Activated CD4-positive, alpha-beta memory T cell treated with anti-CD3 and anti-CD28 coated beads, Interleukin-2, amount 10 ng/mL, durations not matched to agents 7 days and 5 days (primary cell): Measurements from ENCODE around the gene NKAIN2. TPM values are rescaled to one million over a fixed set of nuclear protein-coding genes. Genes with fewer than 3 reads are reported as not detected.
"Not testable (repeated sequence)": the region's sequence is repeated elsewhere in the genome, so short reads cannot be mapped to it uniquely, and the experiment has no call there.

Experiments
- CTCF ChIA-PET: fragments of 350-600 bp; sonication (Branson Sonifier 250); formaldehyde crosslinking; loops from one replicate; lab custom pipeline; 2021; ENCODE audit warnings: antibody characterized with exemption, inconsistent platforms; lab: Charles Lee
- POLR2A ChIA-PET: fragments of 350-600 bp; sonication (Branson Sonifier 250); formaldehyde crosslinking; loops from one replicate; lab custom pipeline; 2021; ENCODE audit warnings: antibody characterized with exemption; lab: Charles Lee
- DNase-seq: peaks from one replicate; pipeline ENCODE4 v3.0.0-alpha.2; 2020
- H3K27ac Mint-ChIP-seq: one replicate; pipeline ENCODE4 v1.8.0; 2021; ENCODE audit warnings: mild to moderate bottlenecking, mixed read lengths
- H3K27me3 Mint-ChIP-seq: one replicate; pipeline ENCODE4 v1.8.0; 2021; ENCODE audit warnings: mixed read lengths
- H3K36me3 Mint-ChIP-seq: one replicate; pipeline ENCODE4 v1.8.0; 2021; ENCODE audit warnings: low read depth, mixed read lengths
- H3K4me1 Mint-ChIP-seq: one replicate; pipeline ENCODE4 v1.8.0; 2021; ENCODE audit warnings: mixed read lengths
- H3K4me3 Mint-ChIP-seq: one replicate; pipeline ENCODE4 v1.8.0; 2021; ENCODE audit warnings: mild to moderate bottlenecking, mixed read lengths
- H3K9me3 Mint-ChIP-seq: one replicate; pipeline ENCODE4 v1.8.0; 2021; ENCODE audit warnings: mixed read lengths
- total RNA-seq, 2 experiments: library from RNA; stranded (reverse); gene quantifications; one replicate each; pipeline ENCODE4 v1.2.3, GENCODE V29; 2021

Gene NKAIN2
- total RNA-seq, 2 experiments from 2014 or later = not detected

- Mint-ChIP-seq H3K27me3 (no peaks in the 10 kb centered on the region), H3K36me3 (no peaks in the 10 kb centered on the region), H3K4me1 (no peaks in the 10 kb centered on the region), H3K27ac (no peak overlapping the region), H3K4me3 (no peak overlapping the region), H3K9me3 (peaks cover 2% of the 10 kb centered on the region)
- POLR2A ChIA-PET = no interaction called here
- CTCF ChIA-PET = no interaction called here
- DNase-seq = no peak
Observed at GRCh38 chr6:124008000-124008987, 204.6 kb downstream of the NKAIN2 start.

GRCh38 chr6:124008988-124009765 lies 205.5 kb downstream of the NKAIN2 start:
- Mint-ChIP-seq H3K27me3 (no peaks in the 10 kb centered on the region), H3K27ac (no peak overlapping the region), H3K4me1 (no peaks in the 10 kb centered on the region), H3K36me3 (no peaks in the 10 kb centered on the region), H3K4me3 (no peak overlapping the region), H3K9me3 (peaks cover 2% of the 10 kb centered on the region)
- no peak for DNase-seq
- CTCF ChIA-PET = no interaction called here
- POLR2A ChIA-PET = no interaction called here

GRCh38 chr6:124010574-124010973 lies 206.9 kb downstream of the NKAIN2 start:
- POLR2A ChIA-PET = no interaction called here
- no peaks in the 10 kb centered on the region for H3K27me3 Mint-ChIP-seq
- no peak overlapping the region for H3K27ac Mint-ChIP-seq

GRCh38 chr6:124011180-124011579 lies 207.5 kb downstream of the NKAIN2 start:
- Mint-ChIP-seq H3K9me3 (peaks cover 2% of the 10 kb centered on the region), H3K27me3 (no peaks in the 10 kb centered on the region), H3K4me3 (no peak overlapping the region), H3K36me3 (no peaks in the 10 kb centered on the region), H3K4me1 (no peaks in the 10 kb centered on the region), H3K27ac (no peak overlapping the region)
- CTCF ChIA-PET = no interaction called here
- no peak for DNase-seq
- POLR2A ChIA-PET = no interaction called here

More at GRCh38 chr6:124010574-124010973, 206.9 kb downstream of the NKAIN2 start:
- H3K4me1 Mint-ChIP-seq = no peaks in the 10 kb centered on the region
- peaks cover 2% of the 10 kb centered on the region for H3K9me3 Mint-ChIP-seq
- CTCF ChIA-PET = no interaction called here
- H3K36me3 Mint-ChIP-seq = no peaks in the 10 kb centered on the region
- no peak for DNase-seq
- H3K4me3 Mint-ChIP-seq = no peak overlapping the region

- POLR2A ChIA-PET, H3K36me3 Mint-ChIP-seq, H3K9me3 Mint-ChIP-seq, H3K27me3 Mint-ChIP-seq, H3K27ac Mint-ChIP-seq, DNase-seq, CTCF ChIA-PET, H3K4me1 Mint-ChIP-seq, H3K4me3 Mint-ChIP-seq: not testable (repeated sequence)
Observed at GRCh38 chr6:124022051-124022450, 218.4 kb downstream of the NKAIN2 start.

GRCh38 chr6:124022641-124023040 lies 219.0 kb downstream of the NKAIN2 start:
- Mint-ChIP-seq H3K27me3 (no peaks in the 10 kb centered on the region), H3K27ac (no peak overlapping the region), H3K36me3 (no peaks in the 10 kb centered on the region), H3K4me3 (no peak overlapping the region), H3K4me1 (no peaks in the 10 kb centered on the region), H3K9me3 (no peaks in the 10 kb centered on the region)
- POLR2A ChIA-PET = no interaction called here
- CTCF ChIA-PET = no interaction called here
- no peak for DNase-seq

- no peak overlapping the region for H3K27ac Mint-ChIP-seq
- H3K9me3 Mint-ChIP-seq = no peaks in the 10 kb centered on the region
- POLR2A ChIA-PET = no interaction called here
- H3K27me3 Mint-ChIP-seq = no peaks in the 10 kb centered on the region
- H3K4me3 Mint-ChIP-seq = no peak overlapping the region
- CTCF ChIA-PET = no interaction called here
- DNase-seq = no peak
- no peaks in the 10 kb centered on the region for H3K36me3 Mint-ChIP-seq
- no peaks in the 10 kb centered on the region for H3K4me1 Mint-ChIP-seq
Observed at GRCh38 chr6:124026694-124027093, 223.0 kb downstream of the NKAIN2 start.

- ChIA-PET POLR2A (no interaction called here), CTCF (no interaction called here)
- DNase-seq = no peak
Observed at GRCh38 chr6:124027392-124027791, 223.7 kb downstream of the NKAIN2 start.

GRCh38 chr6:124028117-124028516 lies 224.5 kb downstream of the NKAIN2 start:
- ChIA-PET POLR2A (no interaction called here), CTCF (no interaction called here)
- no peaks in the 10 kb centered on the region for H3K27me3 Mint-ChIP-seq
- DNase-seq = no peak
- H3K27ac Mint-ChIP-seq = no peak overlapping the region
- no peak overlapping the region for H3K4me3 Mint-ChIP-seq
- no peaks in the 10 kb centered on the region for H3K9me3 Mint-ChIP-seq
- H3K36me3 Mint-ChIP-seq = no peaks in the 10 kb centered on the region
- no peaks in the 10 kb centered on the region for H3K4me1 Mint-ChIP-seq

More at GRCh38 chr6:124027392-124027791, 223.7 kb downstream of the NKAIN2 start:
- H3K36me3 Mint-ChIP-seq = no peaks in the 10 kb centered on the region
- no peaks in the 10 kb centered on the region for H3K9me3 Mint-ChIP-seq
- H3K27me3 Mint-ChIP-seq = no peaks in the 10 kb centered on the region
- H3K27ac Mint-ChIP-seq = no peak overlapping the region
- no peak overlapping the region for H3K4me3 Mint-ChIP-seq
- H3K4me1 Mint-ChIP-seq = no peaks in the 10 kb centered on the region

- no peak overlapping the region for H3K27ac Mint-ChIP-seq
- H3K4me1 Mint-ChIP-seq = no peaks in the 10 kb centered on the region
- no peaks in the 10 kb centered on the region for H3K9me3 Mint-ChIP-seq
- H3K4me3 Mint-ChIP-seq = no peak overlapping the region
- ChIA-PET POLR2A (no interaction called here), CTCF (no interaction called here)
- H3K27me3 Mint-ChIP-seq = no peaks in the 10 kb centered on the region
- DNase-seq = no peak
- no peaks in the 10 kb centered on the region for H3K36me3 Mint-ChIP-seq
Observed at GRCh38 chr6:124029567-124029966, 225.9 kb downstream of the NKAIN2 start.

- Mint-ChIP-seq H3K4me1 (no peaks in the 10 kb centered on the region), H3K27me3 (no peaks in the 10 kb centered on the region), H3K9me3 (no peaks in the 10 kb centered on the region), H3K4me3 (no peak overlapping the region), H3K27ac (no peak overlapping the region), H3K36me3 (no peaks in the 10 kb centered on the region)
- DNase-seq = no peak
- ChIA-PET CTCF (no interaction called here), POLR2A (no interaction called here)
Observed at GRCh38 chr6:124033501-124033900, 229.8 kb downstream of the NKAIN2 start.

GRCh38 chr6:124036384-124036783 lies 232.7 kb downstream of the NKAIN2 start:
- no peaks in the 10 kb centered on the region for H3K27me3 Mint-ChIP-seq
- POLR2A ChIA-PET = no interaction called here
- H3K27ac Mint-ChIP-seq = no peak overlapping the region
- no peaks in the 10 kb centered on the region for H3K9me3 Mint-ChIP-seq
- H3K36me3 Mint-ChIP-seq = no peaks in the 10 kb centered on the region
- H3K4me3 Mint-ChIP-seq = no peak overlapping the region
- CTCF ChIA-PET = no interaction called here
- H3K4me1 Mint-ChIP-seq = peaks cover 2% of the 10 kb centered on the region
- no peak for DNase-seq

GRCh38 chr6:124040655-124041054 lies 237.0 kb downstream of the NKAIN2 start:
- Mint-ChIP-seq H3K4me1 (peaks cover 2% of the 10 kb centered on the region), H3K27me3 (no peaks in the 10 kb centered on the region), H3K4me3 (no peak overlapping the region), H3K36me3 (no peaks in the 10 kb centered on the region), H3K9me3 (no peaks in the 10 kb centered on the region), H3K27ac (no peak overlapping the region)
- ChIA-PET POLR2A (no interaction called here), CTCF (no interaction called here)
- no peak for DNase-seq
